Peyer's patch (tissue), 4 donors: ENCODE results near the gene REEP6.

Experiments used
- CTCF ChIP-seq, 6 experiments: fragments of 450-650 bp in 4 of 6; fragments of 200-600 bp in 2 of 6; sonication (generic) in 1 of 6; IDR thresholded peaks; one replicate each; pipeline ENCODE4 v1.5.1; 2017 to 2019; ENCODE audit warnings: antibody characterized with exemption in 6 of 6, mild to moderate bottlenecking in 3 of 6, moderate library complexity in 1 of 6
- POLR2A ChIP-seq, 2 donors: fragments of 450-650 bp; IDR thresholded peaks; one replicate each; pipeline ENCODE4 v1.5.1; 2017; ENCODE audit warnings: antibody characterized with exemption in 2 of 2, mild to moderate bottlenecking in 2 of 2, moderate library complexity in 2 of 2

- TF ChIP-seq CTCF (IDR thresholded peaks at IDR 0.05) (no peak), POLR2A (IDR thresholded peaks at IDR 0.05) (no peak)
These were observed 6.7 kb downstream of the REEP6 start for GRCh38 chr19:1497578-1498235.
